HG03103 (cell line): ENCODE measurements around the gene SOBP.

ENCODE experiments used
- ATAC-seq: cut with Tn5 transposase; IDR thresholded peaks from one replicate; pipeline ENCODE4 v1.9.1; 2021; ENCODE audit warnings: low read depth; ENCODE audit not compliant: unreplicated experiment

The SOBP gene

DNA sequence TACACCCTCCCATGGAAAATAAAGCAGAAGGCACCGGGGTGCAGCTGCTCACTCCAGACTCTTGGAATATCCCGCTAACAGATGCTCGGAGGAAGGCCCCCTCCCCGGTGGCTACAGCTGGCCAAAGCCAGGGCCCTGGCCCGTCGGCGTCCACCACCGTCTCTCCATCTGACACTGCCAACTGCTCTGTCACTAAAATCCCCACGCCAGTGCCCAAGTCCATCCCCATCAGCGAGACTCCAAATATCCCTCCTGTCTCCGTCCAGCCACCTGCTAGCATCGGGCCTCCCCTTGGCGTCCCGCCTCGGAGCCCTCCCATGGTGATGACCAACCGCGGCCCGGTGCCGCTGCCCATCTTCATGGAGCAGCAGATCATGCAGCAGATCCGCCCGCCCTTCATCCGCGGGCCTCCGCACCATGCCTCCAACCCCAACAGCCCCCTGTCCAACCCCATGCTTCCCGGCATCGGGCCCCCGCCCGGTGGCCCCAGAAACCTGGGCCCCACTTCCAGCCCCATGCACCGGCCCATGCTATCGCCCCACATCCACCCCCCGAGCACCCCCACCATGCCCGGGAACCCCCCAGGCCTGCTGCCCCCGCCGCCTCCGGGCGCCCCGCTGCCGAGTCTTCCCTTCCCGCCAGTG lies 143.9 kb downstream of the SOBP start:
- no peak for ATAC-seq

DNA sequence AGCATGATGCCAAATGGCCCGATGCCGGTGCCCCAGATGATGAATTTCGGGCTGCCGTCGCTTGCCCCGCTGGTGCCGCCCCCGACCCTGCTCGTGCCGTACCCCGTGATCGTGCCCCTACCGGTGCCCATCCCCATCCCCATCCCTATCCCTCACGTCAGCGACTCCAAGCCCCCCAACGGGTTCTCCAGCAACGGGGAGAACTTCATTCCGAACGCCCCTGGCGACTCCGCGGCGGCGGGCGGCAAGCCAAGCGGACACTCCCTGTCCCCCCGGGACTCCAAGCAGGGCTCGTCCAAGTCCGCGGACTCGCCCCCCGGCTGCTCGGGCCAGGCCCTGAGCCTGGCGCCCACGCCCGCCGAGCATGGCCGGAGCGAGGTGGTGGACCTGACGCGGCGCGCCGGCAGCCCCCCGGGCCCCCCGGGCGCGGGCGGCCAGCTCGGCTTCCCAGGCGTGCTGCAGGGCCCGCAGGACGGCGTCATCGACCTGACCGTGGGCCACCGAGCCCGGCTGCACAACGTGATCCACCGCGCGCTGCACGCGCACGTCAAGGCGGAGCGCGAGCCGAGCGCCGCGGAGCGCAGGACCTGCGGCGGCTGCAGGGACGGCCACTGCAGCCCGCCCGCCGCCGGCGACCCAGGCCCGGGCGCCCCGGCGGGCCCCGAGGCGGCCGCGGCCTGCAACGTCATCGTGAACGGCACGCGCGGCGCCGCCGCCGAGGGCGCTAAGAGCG lies 144.6 kb downstream of the SOBP start:
- no peak for ATAC-seq

DNA sequence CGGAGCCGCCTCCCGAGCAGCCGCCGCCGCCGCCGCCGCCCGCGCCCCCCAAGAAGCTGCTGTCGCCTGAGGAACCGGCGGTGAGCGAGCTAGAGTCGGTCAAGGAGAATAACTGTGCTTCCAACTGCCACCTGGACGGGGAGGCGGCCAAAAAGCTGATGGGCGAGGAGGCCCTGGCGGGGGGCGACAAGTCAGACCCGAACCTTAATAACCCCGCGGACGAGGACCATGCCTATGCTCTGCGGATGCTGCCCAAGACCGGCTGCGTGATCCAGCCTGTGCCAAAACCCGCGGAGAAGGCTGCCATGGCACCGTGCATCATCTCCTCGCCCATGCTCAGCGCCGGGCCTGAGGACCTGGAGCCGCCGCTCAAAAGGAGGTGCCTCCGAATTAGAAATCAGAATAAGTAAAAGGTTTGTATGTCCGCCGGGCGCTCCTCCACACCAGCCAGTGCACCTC lies 145.2 kb downstream of the SOBP start:
- ATAC-seq: no peak

DNA sequence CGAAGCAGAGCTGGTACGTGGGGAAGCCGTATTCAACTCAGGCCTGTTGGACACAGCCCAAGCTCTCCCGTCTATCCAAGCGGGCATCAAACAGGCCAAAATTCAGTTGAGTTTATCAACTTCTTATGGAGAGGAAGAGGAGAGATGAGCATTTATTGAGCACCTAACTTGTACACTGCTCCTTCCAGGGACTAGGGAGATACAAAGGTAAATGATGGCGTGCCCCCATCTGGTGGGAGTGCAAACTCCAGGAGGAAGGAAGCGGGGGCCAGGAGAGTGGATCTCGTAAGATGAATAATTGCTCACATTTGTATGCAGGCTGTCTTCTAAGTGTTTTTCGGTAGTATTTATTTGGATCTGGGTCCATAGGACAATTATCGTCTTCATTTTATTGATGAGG lies 146.6 kb downstream of the SOBP start:
- no peak for ATAC-seq

DNA sequence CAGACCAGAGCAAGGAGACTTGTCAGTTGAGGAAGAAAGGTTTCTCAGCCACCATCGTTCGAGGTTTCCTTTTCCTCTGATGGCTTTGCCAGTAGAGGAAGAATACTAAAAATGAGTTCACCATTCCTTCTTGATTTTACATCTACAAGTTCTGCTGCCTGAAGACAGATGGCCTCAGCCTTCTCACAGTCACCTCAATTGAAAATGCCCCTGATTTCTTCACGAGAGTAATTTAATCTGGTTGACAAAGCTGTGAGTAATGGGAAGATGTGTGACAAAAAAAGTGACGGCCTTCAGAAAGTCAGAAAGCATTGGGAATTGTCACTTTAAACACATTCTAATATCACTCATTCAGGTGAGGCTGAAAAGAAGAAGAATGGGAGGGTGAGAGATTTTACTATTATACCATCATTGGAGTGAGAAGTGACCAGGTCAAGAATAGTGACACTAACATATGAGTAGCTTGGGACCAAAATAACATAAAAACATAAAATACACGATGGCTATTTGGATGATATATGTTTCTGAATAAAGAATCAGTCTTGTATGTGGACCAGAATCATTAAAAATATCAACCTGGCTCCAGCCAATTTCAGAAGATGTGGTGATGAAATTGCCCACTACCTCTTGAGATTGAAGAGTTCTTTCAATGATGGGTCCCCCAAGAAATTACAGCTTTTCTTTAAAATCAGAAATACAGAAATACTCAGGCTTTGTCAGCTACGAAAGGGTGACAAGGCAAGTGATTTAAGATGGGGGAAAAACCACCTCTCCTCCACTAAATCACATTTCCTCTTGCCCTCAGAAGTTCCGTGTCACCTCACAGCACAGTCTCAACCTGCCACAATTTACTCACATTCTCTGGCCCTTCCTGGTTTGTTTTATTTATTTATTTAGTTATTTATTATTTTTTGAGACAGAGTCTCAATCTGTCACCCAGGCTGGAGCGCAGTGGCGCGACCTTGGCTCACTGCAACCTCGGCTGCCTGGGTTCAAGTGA lies 147.7 kb downstream of the SOBP start:
- no peak for ATAC-seq

DNA sequence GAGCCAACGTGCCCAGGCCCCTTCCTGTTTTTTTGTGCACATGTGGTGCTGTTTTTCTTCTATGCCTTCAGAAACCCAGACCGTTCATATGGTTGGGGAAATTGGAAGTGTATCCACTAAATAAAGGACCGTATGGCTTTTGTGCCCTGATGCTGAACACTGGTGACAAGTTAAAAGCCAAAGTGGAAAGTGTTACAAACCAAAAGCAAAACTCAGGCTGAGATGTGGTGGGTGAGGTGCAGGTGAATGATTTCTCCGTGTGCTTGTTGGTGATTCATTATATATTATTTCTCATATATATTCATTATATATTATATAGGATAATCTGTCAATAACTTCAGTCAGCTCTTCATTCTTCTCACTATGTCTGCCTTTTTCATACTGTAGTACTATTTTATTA lies 148.6 kb downstream of the SOBP start:
- ATAC-seq: no peak

DNA sequence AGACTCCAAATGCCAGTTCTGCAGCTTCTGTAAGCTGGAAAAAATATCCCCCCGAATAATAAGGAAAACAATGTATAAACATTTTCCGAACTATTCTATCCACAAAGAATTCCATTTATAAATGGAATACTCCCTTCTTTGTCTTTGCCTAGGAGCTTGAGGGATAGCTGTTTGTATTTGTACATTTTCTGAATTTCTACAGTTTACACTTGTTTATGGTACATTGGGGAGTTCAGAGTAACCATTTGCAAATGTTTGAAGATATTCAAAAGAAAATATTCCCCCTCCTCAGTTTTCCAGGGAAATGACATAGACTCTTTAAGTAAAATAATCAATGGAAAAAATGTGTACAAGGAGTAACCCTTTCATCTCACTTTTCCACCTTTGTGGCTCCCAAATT lies 149.6 kb downstream of the SOBP start:
- ATAC-seq: no peak

- ATAC-seq: no peak
Observed at GRCh38 chr6:107641071-107641470, 151.2 kb downstream of the SOBP start.

DNA sequence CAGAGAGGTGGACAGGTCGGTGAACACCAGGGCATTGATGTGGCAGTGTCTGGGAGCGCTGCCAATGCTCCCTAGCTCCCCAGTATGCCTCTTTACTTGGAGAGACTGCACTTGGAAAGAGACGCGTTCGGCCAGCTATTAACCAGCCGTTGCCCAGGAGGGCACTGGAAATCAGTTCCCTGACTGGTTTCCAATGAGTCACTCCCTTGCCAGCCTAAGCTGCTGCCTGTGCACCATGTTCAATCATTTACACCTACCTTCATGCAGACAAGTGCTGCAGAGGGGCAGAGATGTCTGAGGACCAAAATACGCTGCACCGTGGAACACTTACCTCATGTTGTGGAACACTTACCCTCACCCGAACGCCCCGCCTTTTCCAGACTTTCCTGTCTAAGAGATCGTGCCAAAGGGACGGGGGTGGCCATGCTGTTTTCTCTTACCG lies 151.6 kb downstream of the SOBP start:
- no peak for ATAC-seq

DNA sequence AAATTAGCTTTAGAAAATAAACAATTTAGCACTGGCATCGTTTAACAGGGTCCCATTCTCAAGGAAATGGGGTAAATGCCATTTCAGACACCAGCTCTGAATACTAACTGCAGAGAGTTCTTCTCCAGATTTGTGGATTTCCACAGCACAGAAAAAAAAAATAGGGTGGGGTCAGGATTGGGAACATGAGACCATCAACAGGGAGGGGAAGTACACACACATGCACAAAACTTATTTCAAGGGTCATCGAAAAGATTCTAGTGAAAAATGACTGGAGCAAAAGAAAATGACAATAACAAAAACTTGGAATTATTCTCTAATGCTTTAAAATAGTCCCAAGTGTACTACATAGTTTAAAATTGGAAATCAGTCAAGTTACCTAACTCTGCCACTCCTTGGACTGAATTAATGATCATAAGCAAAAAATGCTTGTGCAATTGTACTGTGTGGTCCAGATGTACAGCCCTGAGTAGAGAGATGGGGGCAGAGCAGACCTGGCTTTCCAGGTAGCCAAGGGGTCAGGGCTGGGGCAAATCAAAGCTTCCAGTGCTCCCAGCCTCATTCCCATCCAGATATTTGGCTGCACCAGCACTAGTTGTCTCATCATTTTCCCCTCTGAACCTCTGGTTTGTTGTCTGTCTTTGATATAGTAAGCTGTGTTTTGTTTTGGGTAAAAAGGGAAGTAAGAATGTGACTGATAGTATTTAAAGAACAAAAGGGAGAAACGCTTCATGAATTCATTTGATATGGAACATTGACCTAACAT lies 152.4 kb downstream of the SOBP start:
- peak; percentile 71 for ATAC-seq

DNA sequence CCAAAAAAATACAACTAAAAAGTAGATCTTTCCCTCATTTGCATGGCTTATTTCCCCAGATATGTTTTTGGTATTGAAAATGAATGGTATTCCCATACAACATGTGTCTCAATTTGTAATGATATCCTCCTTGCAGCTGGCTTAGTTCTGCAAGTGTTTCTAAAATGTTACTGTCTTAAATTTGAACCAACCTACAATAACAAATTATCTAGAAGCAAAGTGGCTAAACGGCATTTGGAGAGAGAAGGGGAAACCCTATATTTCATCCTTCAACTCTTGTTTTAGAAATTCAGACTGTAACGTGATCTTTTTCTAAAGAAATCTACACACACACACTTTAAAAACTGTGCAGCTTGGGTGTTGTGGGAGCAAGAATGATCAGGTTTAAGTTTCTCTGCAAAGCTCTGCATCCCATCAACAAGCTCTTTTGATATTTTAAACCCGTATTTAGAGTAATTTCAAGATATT lies 153.0 kb downstream of the SOBP start:
- no peak for ATAC-seq

DNA sequence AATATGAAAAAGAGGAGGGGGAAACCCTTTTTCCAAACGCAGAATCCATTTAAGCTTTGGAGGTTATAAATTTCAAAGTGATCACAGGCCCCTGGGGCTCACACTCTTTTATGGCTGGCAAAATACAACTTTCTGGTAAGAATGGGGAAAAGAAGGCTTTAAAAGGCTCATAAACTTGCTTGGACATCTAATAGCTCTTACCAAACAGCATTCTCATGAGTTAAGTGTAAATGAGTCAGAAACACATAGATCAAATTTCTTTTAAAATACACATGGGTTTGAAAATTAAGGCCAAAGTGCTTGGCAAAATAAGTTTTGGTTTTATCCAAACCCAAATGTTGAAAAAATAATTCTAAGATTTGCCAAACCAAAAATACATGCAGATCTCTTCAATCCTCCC lies 154.6 kb downstream of the SOBP start:
- ATAC-seq: no peak

DNA sequence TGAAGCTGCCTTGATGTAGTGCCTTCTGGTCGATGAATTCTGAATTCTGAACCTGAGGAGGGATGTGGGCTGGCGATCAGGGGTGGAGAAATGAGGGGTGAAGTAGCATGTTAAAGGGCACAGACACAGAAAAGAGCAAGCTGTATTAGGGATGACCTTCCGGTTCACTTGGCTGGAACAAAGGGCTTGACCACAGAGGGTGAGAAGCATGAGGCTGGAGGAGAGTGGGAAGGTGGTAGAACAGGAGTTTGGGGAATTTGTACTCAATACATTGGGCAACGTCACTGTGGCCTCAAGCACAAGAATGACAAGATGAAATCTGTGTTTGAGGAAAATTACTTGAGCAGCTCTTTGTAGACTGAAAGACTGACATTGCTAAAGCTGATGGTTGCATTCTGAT lies 155.8 kb downstream of the SOBP start:
- ATAC-seq: no peak

GRCh38 chr6:107646176-107646575 lies 156.3 kb downstream of the SOBP start:
- ATAC-seq: no peak

DNA sequence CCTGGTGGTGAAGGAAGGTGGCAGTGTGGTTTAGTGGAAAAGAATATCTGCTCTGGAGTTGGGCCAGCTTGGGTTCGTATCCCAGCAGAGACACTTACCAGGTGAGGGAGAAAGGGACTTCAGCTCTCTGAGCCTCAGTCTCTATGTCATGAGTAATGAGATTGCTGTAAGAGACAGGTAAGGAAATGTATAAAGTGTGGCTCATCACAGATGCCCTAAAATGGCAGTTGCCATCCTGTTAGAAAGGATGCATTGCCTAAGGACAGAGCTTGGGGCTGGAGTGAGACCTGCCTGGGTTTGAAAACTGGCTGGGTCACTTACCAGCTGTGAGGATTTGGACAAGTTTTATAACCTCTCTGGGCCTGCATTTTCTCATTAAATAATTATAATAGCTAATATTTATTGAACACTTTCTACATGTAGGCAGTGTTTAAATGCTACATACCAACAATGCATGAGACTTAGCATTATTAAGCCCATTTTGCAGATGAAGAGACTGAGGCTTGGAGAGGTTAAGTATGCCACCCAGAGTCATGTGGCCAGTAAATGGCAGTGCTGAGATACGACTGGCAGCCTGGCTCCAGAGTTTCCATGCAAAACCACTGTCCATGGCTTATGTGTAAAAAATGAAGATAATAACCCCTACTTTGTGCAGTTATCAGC lies 157.0 kb downstream of the SOBP start:
- ATAC-seq: no peak

DNA sequence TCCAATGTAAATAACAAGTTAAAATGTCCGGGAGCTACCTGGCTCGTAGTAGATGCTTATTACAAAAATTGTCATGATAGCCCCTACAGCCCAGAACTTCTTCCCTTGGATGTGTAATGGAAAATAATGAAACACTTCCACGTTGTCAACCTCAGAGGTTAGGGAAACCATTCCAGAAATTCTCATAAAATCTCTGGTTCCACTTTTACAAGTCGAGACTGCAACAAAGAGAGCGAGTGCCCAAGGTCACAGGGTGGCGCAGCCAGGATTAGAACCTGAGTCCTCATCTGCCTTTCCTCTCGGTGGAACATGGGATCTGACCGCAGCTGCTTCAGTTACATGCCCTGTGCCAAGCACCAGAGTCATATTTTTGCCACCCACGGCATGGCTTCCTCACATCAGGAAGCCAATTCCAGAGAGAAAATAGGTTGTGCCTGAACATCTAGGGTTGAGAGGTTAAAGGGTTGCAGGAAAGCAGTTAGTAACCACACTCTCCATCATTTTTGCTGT lies 157.6 kb downstream of the SOBP start:
- no peak for ATAC-seq

- ATAC-seq: no peak
Observed at GRCh38 chr6:107648983-107649382, 159.1 kb downstream of the SOBP start.

GRCh38 chr6:107652526-107653182 lies 162.7 kb downstream of the SOBP start:
- no peak for ATAC-seq

DNA sequence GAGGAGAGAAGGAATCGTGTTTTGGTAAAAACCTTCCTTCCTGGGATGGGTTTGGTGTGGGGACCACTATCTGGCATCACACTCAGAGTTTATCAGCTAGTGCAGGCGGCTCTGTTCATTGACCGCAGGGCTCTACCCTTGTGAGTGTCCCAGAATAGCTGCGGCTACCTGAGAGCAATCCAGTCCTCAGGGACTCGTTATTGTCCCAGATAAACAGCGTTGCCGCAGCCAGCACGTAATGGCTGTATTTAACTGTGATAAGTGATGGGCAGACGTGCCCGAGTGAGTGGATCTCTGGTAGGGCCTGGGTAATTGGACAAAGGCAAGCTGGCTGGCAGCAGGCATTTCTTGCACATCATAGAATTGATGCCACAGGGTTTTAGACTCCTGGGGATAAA lies 163.3 kb downstream of the SOBP start:
- no peak for ATAC-seq
